PC-9 (cell line): Measurements from ENCODE around the gene PHACTR3. TPM values are rescaled to one million over a fixed set of nuclear protein-coding genes. Genes with fewer than 3 reads are reported as not detected.

ENCODE experiments used
- BruUV-seq: library from RNA; stranded (reverse); fragments of 400-500 nt; replicated peaks from 2 replicates; lab custom pipeline; 2021; lab: Mats Ljungman, UMichigan
- CTCF ChIA-PET: fragments of 300-600 bp; sonication (Branson Sonifier 250); formaldehyde crosslinking; loops from one replicate; lab custom pipeline; 2022; ENCODE audit warnings: antibody characterized with exemption; lab: Charles Lee
- POLR2A ChIA-PET: fragments of 300-600 bp; sonication (Branson Sonifier 250); formaldehyde crosslinking; loops from one replicate; lab custom pipeline; 2022; ENCODE audit warnings: antibody characterized with exemption; ENCODE audit not compliant: unreplicated experiment; lab: Charles Lee
- DNase-seq, 2 experiments: peaks; one replicate each; pipeline versions ENCODE4 v3.0.0 to v3.0.0-alpha.2; 2015 to 2022; ENCODE audit warnings: mixed read lengths in 1 of 2
- H2AFZ ChIP-seq: fragments of 200-600 bp; sonication (generic); 2 replicates; pipeline ENCODE4 v1.8.1; 2017; ENCODE audit warnings: antibody characterized with exemption
- H3F3A ChIP-seq: fragments of 200-600 bp; sonication (generic); 2 replicates; pipeline ENCODE4 v1.8.1; 2017; ENCODE audit warnings: antibody characterized with exemption, mild to moderate bottlenecking, low read depth; ENCODE audit not compliant: insufficient read depth
- H3K27ac ChIP-seq: fragments of 200-600 bp; sonication (generic); 2 replicates; pipeline ENCODE4 v1.6.1; 2016; ENCODE audit warnings: mixed run types
- H3K27me3 ChIP-seq: fragments of 200-600 bp; sonication (generic); 2 replicates; pipeline ENCODE4 v1.6.1; 2016; ENCODE audit warnings: low read depth, mixed run types; ENCODE audit not compliant: insufficient read depth
- H3K36me3 ChIP-seq: fragments of 200-600 bp; sonication (generic); 2 replicates; pipeline ENCODE4 v1.6.1; 2016; ENCODE audit warnings: low read depth, mixed run types
- H3K4me1 ChIP-seq: fragments of 200-600 bp; sonication (generic); replicated peaks from 2 replicates; pipeline ENCODE4 v1.6.1; 2016; ENCODE audit warnings: mixed run types; ENCODE audit not compliant: insufficient read depth
- H3K4me2 ChIP-seq: fragments of 200-600 bp; sonication (generic); 2 replicates; pipeline ENCODE4 v1.6.1; 2017; ENCODE audit warnings: mixed run types
- H3K4me3 ChIP-seq: fragments of 200-600 bp; sonication (generic); 2 replicates; pipeline ENCODE4 v1.6.1; 2016; ENCODE audit warnings: mixed run types
- H3K79me2 ChIP-seq: fragments of 200-600 bp; sonication (generic); 2 replicates; pipeline ENCODE4 v1.6.1; 2017; ENCODE audit warnings: low read depth, mixed run types
- H3K9me2 ChIP-seq: fragments of 200-600 bp; sonication (generic); 2 replicates; pipeline ENCODE4 v1.8.1; 2017; ENCODE audit warnings: mild to moderate bottlenecking; ENCODE audit not compliant: insufficient read depth
- H3K9me3 ChIP-seq: fragments of 200-600 bp; sonication (generic); 2 replicates; pipeline ENCODE4 v1.8.1; 2016; ENCODE audit warnings: low read depth; ENCODE audit not compliant: insufficient read depth
- H4K20me1 ChIP-seq: fragments of 200-600 bp; sonication (generic); 2 replicates; pipeline ENCODE4 v1.8.1; 2017; ENCODE audit not compliant: insufficient read depth
- CTCF ChIP-seq: fragments of 200-600 bp; sonication (generic); conservative IDR thresholded peaks from 2 replicates; pipeline ENCODE4 v1.6.1; 2017; ENCODE audit warnings: mixed run types, antibody characterized with exemption, mild to moderate bottlenecking, moderate library complexity
- EZH2 ChIP-seq: fragments of 200-600 bp; sonication (generic); IDR thresholded peaks from 2 replicates; pipeline ENCODE4 v1.8.0; 2017; ENCODE audit warnings: antibody characterized with exemption, low read depth
- intact Hi-C: fragments of 100-400 bp; cut with micrococcal nuclease; formaldehyde crosslinking; loops from one replicate; pipeline ENCODE4 v1.10.0; 2022; ENCODE audit not compliant: unreplicated experiment
- total RNA-seq: library from RNA; stranded (reverse); gene quantifications from 2 replicates; pipeline ENCODE4 v1.2.3, GENCODE V29; 2021

PHACTR3 gene
- total RNA-seq, 1 experiment from 2014 or later, result 0.41 TPM

DNA sequence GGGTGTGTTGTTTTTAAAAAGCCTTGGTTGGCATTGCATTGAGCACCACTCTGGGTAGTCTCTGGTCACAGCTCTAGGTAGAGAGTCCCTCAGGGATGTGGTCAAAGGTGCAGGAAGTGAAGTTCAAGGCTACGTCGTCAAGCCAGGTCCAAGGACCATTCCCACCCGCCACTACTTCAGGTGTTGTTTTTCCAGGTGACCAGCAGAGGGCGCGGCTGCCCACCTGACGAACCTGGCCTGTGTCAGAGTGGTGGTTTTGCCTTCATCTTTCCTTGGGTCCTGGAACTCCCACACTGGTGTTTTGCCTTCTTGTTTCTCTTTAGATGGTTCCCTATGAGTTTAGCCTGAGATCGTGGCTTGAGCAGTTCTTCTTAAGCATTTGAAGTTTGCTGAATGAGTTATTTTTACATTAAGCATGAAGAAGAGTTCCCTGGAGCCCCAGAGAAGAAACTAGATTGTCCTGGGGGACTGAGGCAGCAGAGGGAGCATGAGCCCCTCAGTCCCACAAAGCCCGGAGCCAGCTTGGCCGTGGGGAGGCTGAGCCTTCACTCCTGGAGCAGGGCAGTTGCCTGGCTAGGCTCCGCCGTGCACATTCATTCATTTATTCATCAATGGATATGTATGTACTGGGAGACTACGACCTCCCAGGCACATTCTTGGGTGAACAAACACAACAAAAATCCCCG is 5.6 kb upstream of the PHACTR3 start:
- H3K79me2 ChIP-seq, result no peaks in the 10 kb centered on the region
- no peak overlapping the region for H3K4me3 ChIP-seq
- H2AFZ ChIP-seq, result no peak overlapping the region
- no peaks in the 10 kb centered on the region for H3F3A ChIP-seq
- H3K9me2 ChIP-seq, result no peaks in the 10 kb centered on the region
- CTCF ChIA-PET, result no interaction called here
- BruUV-seq, result no TSS peak
- no peak overlapping the region for H3K4me2 ChIP-seq
- peak in 1 of 2 experiments; percentile 14 for DNase-seq
- no peaks in the 10 kb centered on the region for H3K9me3 ChIP-seq
- no peaks in the 10 kb centered on the region for H3K4me1 ChIP-seq
- peak; percentile 96 for TF ChIP-seq CTCF
- TF ChIP-seq EZH2, result no peak
- peaks cover 4% of the 10 kb centered on the region; the same call in 1 of the 2 replicates for H4K20me1 ChIP-seq
- no peaks in the 10 kb centered on the region for H3K36me3 ChIP-seq
- POLR2A ChIA-PET, result no interaction called here
- intact Hi-C loops, result loop anchor here (1.0 to 10.0 kb wide), 2 partner anchors 252 to 346 kb away; partner anchors contain the start of genes FAM217B and PPP1R3D
- no peak overlapping the region for H3K27ac ChIP-seq
- H3K27me3 ChIP-seq, result peaks cover 97% of the 10 kb centered on the region

- Histone ChIP-seq H3K4me2 (no peak overlapping the region), H3K9me3 (no peaks in the 10 kb centered on the region), H3K27me3 (peaks cover 90% of the 10 kb centered on the region), H3K4me1 (no peaks in the 10 kb centered on the region), H3K9me2 (no peaks in the 10 kb centered on the region), H2AFZ (no peak overlapping the region), H4K20me1 (peaks cover 4% of the 10 kb centered on the region; the same call in 1 of the 2 replicates), H3F3A (no peaks in the 10 kb centered on the region), H3K4me3 (no peak overlapping the region), H3K36me3 (no peaks in the 10 kb centered on the region), H3K27ac (no peak overlapping the region), H3K79me2 (no peaks in the 10 kb centered on the region)
- DNase-seq, result no peak
- intact Hi-C loops, result loop anchor here (10.0 kb wide), 1 partner anchor 345 kb away; the partner anchor contains the start of genes FAM217B and PPP1R3D
- ChIA-PET POLR2A (no interaction called here), CTCF (no interaction called here)
- no TSS peak for BruUV-seq
- TF ChIP-seq EZH2 (no peak), CTCF (no peak)
These were observed 4.4 kb upstream of the PHACTR3 start for GRCh38 chr20:59599941-59600340.

- POLR2A ChIA-PET, result no interaction called here
- TF ChIP-seq CTCF (no peak), EZH2 (no peak)
- Histone ChIP-seq H3K9me3 (no peaks in the 10 kb centered on the region), H3K4me3 (no peak overlapping the region), H3K27ac (no peak overlapping the region), H2AFZ (no peak overlapping the region), H3K36me3 (no peaks in the 10 kb centered on the region), H3F3A (no peaks in the 10 kb centered on the region), H4K20me1 (peaks cover 4% of the 10 kb centered on the region; the same call in 1 of the 2 replicates), H3K9me2 (no peaks in the 10 kb centered on the region), H3K4me2 (no peak overlapping the region), H3K79me2 (no peaks in the 10 kb centered on the region), H3K27me3 (peaks cover 85% of the 10 kb centered on the region), H3K4me1 (no peaks in the 10 kb centered on the region)
- intact Hi-C loops, result no loop called here
- no TSS peak for BruUV-seq
- DNase-seq, result no peak
- CTCF ChIA-PET, result no interaction called here
These were observed 3.9 kb upstream of the PHACTR3 start for GRCh38 chr20:59600472-59600871.
